HG02571 (cell line): ENCODE results near the gene KREMEN2.
"Not testable (repeated sequence)": the region's sequence is repeated elsewhere in the genome, so short reads cannot be mapped to it uniquely, and the experiment has no call there.

Source experiments
- ATAC-seq: cut with Tn5 transposase; IDR thresholded peaks from one replicate; pipeline ENCODE4 v1.9.1; 2021; ENCODE audit warnings: mild to moderate bottlenecking, moderate library complexity; ENCODE audit not compliant: unreplicated experiment

The KREMEN2 gene

GRCh38 chr16:2938206-2938605 is 25.9 kb upstream of the KREMEN2 start:
- ATAC-seq = no peak

- ATAC-seq = no peak
These were observed 24.1 kb upstream of the KREMEN2 start for GRCh38 chr16:2939968-2940367.

- no peak for ATAC-seq
These were observed 22.0 kb upstream of the KREMEN2 start for GRCh38 chr16:2942045-2942444.

DNA sequence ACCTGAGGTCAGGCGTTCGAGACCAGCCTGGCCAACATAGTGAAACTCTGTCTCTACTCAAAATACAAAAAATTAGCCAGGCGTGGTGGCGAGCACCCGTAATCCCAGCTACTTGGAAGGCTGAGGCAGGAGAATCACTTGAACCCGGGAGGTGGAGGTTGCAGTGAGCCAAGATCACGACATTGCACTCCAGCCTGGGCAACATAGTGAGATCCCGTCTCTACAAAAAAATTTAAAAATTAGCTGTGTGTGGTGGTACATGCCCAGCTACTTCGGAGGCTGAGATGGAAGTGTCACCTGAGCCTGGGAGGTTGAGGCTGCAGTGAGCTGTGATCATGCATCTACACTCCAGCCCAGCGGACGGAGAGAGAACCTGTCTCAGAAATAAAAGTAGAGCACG is 20.4 kb upstream of the KREMEN2 start:
- ATAC-seq = not testable (repeated sequence)

DNA sequence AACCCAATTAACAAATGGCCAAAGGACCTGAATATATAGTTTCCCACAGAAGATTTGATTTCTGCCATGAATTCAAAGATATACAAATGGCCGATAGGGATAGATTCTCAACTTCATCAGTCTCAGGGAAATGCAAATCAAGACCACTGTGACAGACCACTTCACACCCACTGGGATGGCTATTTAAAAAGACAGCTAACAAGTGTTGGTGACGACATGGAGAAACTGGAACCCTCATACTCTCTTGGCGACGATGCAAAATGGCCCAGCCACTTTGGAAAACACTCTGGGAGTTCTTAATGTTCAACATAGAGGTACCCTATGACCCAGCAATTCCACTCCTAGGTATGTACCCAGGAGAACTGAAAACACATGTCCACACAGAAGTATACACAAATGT is 17.4 kb upstream of the KREMEN2 start:
- no peak for ATAC-seq

DNA sequence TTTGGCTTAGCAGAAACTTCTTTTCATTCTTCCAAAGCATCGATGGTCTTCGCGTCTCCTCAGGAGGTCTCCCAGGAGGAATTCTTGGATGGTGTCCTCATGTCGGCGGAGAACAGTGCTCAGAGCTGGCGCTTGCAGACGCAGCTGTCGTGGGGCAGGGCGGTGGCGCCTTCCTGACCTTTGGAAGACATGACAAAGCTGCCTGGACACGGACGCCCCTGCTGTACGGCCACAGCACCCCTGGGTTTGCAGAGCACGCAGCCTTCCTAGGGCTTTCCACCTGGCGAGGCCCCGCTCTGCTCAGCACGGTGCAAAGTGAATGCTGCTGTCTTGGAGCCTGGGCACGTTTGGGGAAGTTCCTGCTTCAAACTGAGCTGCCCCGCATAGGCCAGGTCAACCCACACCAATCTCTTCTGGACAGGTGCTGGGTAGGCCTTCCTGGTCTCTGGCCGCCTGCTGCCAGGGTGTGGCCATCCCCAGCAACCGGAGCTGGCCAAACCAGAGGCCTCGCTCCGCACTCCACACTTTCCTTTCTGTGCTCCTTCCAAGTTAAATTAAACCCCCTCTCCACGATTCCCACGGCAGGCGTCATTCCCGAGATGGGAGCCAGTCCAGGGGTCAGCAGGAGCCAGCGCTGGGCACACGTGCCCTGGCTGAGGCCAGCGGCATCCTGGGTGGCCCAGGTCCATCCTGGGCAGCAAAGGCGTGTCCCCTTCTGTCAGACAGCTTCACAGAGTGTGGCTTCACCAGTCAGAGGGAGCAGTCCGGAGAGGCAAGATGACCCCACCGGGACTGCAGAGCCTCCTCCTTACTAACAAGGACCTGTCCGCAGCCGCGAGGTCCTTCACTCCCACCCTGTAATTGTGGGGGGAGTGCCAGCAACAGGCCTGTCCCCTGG is 15.0 kb upstream of the KREMEN2 start:
- no peak for ATAC-seq

- ATAC-seq = no peak
These were observed 14.2 kb upstream of the KREMEN2 start for GRCh38 chr16:2949705-2950352.

GRCh38 chr16:2950353-2950724 is 13.7 kb upstream of the KREMEN2 start:
- ATAC-seq = no peak

GRCh38 chr16:2950773-2951172 is 13.3 kb upstream of the KREMEN2 start:
- no peak for ATAC-seq

DNA sequence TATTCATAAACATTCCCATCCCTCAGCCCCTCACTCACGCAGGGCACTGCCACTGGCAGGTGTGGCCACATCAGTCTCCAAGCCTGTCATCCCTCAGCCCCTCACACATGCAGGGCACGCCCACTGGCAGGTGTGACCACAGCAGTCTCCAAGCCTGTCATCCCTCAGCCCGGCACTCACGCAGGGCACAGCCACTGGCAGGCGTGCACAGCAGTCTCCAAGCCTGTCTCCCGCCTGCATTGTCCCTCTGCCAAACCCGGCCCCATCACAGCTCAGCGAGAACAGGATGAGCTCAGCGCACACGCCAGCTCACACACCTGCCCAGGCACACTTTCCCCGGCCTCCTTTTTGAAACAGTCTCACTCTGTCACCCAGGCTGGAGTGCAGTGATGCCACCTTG is 11.4 kb upstream of the KREMEN2 start:
- ATAC-seq = no peak

GRCh38 chr16:2953706-2954627 is 10.1 kb upstream of the KREMEN2 start:
- no peak for ATAC-seq

DNA sequence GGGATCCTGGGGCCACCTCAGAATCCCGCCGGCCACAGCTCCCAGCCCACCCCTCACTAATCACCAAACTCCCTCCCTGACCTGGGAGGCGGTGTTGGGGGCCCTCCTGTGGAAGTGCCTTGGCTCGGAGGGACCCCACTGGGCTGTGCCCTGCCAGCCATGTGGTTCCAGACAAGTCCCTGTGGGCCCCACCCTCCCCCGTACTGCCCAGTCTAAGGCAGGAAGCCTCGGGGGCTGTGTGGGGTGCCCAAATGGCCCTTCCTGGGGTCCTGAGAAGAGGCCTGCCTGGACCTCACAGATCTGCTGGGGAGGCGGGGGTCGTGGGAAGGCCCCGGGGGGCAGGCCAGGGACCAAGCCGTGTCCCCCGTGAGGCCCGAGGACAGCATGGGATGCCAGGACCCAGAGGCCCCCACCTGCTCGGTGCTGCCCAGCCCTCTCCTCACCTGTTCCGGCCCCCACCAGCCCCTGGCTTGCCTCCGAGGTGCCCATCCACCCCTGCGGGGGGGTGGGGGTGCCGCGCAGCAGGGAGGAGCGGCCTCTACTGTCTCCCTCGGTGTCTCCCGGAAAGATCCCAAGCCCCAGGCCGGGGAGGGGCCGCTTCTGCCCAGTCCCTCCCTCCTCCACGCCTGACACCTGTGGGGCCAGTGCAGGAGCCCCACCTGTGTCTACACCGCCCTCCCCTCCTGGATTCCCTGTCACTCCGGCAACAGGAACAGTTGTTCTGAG is 9.3 kb upstream of the KREMEN2 start:
- ATAC-seq = no peak

- no peak for ATAC-seq
These were observed 8.7 kb upstream of the KREMEN2 start for GRCh38 chr16:2955438-2955778.

- ATAC-seq = no peak
These were observed 8.1 kb upstream of the KREMEN2 start for GRCh38 chr16:2955779-2956578.

DNA sequence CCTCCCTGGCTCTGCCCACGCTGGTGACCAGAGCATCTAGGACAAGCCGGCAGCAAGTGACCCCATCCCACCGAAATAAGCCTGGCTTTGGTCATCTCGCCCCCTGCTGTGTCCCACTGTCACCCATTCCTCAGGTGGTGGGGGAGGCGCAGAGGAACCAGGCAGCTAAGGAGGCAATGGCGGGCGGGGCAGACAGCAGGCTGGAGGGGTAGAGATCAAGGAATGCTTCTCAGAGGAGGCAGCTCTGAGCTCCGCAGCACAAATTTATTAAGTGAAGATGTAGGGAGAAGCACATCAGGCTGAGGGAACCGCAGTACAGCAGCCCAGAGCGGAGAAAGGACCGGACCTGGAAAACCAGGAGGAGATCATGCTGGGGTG is 7.5 kb upstream of the KREMEN2 start:
- ATAC-seq = no peak

DNA sequence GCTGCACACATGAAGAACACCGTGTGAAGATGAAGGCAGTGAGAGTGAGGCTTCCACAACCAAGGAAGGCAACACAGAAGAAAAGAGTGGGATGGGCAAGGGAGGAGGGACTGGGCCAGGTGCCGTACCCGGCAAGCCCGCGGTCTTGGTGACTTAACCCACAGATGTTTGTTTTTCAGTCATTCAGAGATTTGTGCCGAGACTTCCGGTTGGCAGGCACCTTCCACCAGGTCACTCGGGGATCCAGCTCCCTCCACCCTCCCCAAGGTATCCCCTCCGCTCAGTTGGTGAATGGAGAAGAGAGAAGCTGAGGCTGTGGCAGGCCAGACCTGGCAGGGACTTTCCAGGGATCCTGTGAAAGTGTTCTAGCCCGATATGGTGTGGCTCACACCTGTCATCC is 4.9 kb upstream of the KREMEN2 start:
- ATAC-seq = no peak

DNA sequence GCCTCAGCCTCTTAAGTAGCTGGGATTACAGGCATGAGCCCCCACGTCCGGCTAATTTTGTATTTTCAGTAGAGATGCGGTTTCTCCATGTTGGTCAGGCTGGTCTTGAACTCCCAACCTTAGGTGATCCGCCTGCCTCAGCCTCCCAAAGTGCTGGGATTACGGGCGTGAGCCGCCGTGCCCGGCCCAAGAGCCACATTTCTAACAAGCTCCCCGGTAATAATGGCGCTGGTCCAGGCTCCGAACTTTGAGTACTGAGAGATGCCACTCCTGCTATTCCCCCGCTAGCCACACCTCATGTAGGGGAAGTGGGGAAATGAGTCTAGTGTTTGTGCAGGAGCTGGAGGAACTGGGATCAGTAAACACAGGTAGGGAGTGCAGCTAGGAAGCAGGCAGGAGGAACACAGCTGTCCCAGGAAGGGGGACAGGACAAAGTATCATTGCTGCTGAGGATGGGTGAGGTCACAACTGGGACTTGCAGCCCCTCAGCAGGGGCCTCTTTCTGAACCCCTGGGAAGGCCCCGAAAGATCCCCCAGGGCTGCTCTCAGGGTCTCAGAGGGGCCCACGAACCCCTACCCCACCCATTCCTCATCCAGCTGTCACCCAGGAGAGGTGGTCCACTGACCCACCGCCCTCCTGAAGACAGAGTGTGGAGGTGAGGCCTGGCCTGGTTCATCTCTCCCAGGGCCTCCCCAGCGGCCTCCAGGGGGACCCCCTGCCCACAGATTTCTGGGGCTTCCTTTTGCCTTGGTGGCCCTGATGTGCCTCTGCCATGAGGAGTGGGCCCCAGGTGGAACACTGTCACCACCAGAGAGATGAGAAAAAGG is 3.7 kb upstream of the KREMEN2 start:
- no peak for ATAC-seq

DNA sequence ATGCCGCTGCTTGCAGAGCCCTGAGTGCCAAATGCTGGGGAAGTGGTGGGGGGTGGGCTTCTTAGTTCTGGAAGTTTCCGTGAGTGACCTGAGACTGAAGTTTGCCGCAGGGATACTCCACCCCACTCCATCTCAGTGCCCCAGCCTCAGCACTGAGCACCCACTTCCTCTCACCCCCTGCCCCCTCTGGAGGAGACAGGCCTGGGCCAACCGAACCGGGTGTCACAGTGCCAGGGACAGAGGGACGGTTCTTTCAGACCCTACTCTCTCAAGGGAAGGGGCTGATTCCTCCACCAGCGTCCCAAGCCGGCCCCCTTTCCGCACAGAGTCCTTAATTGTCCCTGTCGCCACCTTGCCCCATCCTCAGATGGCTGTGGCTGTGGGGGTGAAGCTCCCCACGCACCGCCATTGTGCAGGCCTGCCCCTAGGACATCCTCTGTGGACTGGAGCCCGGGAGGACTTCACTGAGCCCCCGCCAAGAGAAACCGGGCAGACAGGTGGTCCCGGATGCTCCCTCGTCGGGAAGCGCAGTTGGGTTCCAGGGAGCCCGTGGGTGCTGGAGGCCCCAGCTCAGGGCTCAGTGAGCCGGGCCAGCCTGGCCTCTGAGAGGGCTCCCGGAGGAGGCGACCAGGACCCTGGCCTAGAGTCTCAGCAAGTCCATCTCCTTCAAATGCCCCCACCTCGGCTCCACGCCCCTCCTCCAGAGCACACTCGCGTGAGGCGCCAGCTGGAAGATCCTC is 1.6 kb upstream of the KREMEN2 start:
- no peak for ATAC-seq
